Gastrocnemius medialis (tissue), 4 donors: Measurements from ENCODE around the gene GTF2H1. TPM values are rescaled to one million over a fixed set of nuclear protein-coding genes. Genes with fewer than 3 reads are reported as not detected.

Experiments used
- ATAC-seq, 2 donors: fragments of 150-250 bp; one replicate each; pipeline ENCODE4 v1.9.1; 2016
- DNase-seq, 2 donors: peaks; one replicate each; pipeline ENCODE4 v3.0.0-alpha.2; 2019
- H3K27ac ChIP-seq, 4 donors: fragments of 200-600 bp; sonication (generic); 1 replicate in 1 of 4; 2 replicates in 3 of 4; pipeline ENCODE4 v1.5.1; 2016 to 2018; ENCODE audit warnings: mild to moderate bottlenecking in 2 of 4, moderate library complexity in 1 of 4
- H3K27me3 ChIP-seq, 3 donors: fragments of 200-600 bp; sonication (generic) in 2 of 3; 1 replicate in 1 of 3; 2 replicates in 2 of 3; pipeline versions ENCODE4 v1.5.1 to v1.6.0; 2016 to 2019; ENCODE audit warnings: mild to moderate bottlenecking in 1 of 3, moderate library complexity in 1 of 3
- H3K36me3 ChIP-seq, 2 donors: fragments of 200-600 bp; sonication (generic) in 1 of 2; one replicate each; pipeline ENCODE4 v1.5.1; 2017 to 2018
- H3K4me1 ChIP-seq, 2 donors: fragments of 200-600 bp; sonication (generic) in 1 of 2; one replicate each; pipeline ENCODE4 v1.5.1; 2016 to 2017; ENCODE audit warnings: mild to moderate bottlenecking in 2 of 2
- H3K4me3 ChIP-seq, 4 donors: fragments of 200-600 bp; sonication (generic) in 3 of 4; 1 replicate in 1 of 4; 2 replicates in 3 of 4; pipeline ENCODE4 v1.5.1; 2016 to 2019; ENCODE audit warnings: mild to moderate bottlenecking in 2 of 4
- H3K9me3 ChIP-seq, 3 donors: fragments of 200-600 bp; sonication (generic) in 2 of 3; 1 replicate in 1 of 3; 2 replicates in 2 of 3; pipeline ENCODE4 v1.5.1; 2016 to 2019
- POLR2A ChIP-seq, 2 donors: fragments of 450-650 bp; IDR thresholded peaks; one replicate each; pipeline ENCODE4 v1.6.1; 2017; ENCODE audit warnings: antibody characterized with exemption in 2 of 2, mild to moderate bottlenecking in 2 of 2, moderate library complexity in 2 of 2
- in situ Hi-C, 4 donors: fragments of 200-750 bp; cut with MboI; loops; one replicate each; pipeline versions ENCODE4 v1.15.0 to v1.8.0; 2017; ENCODE audit warnings: low sequenced_read_pairs in 4 of 4
- intact Hi-C: fragments of 100-400 bp; cut with DNase I; formaldehyde crosslinking; loops from one replicate; pipeline ENCODE4 v1.15.1; 2023; ENCODE audit warnings: low total_unique reads
- total RNA-seq, 4 donors: library from RNA; depleted of rRNA; stranded (reverse); fragments of >200 nt; gene quantifications; one replicate each; pipeline versions ENCODE4 v1.1.0 to v1.2.3, GENCODE V29; 2016
- TF ChIP-seq, protein P1 (sequence below), 5 experiments: fragments of 450-650 bp in 3 of 5; fragments of 200-600 bp in 2 of 5; sonication (generic) in 2 of 5; IDR thresholded peaks in 4 of 5; conservative IDR thresholded peaks in 1 of 5; 1 replicate in 4 of 5; 2 replicates in 1 of 5; pipeline ENCODE4 v1.5.1; 2016 to 2019; ENCODE audit warnings: antibody characterized with exemption in 5 of 5, mild to moderate bottlenecking in 3 of 5, moderate library complexity in 3 of 5

Gene GTF2H1
- total RNA-seq, 4 donors from 2014 or later, result 30.9 to 45.6 (median 33.2) TPM

DNA sequence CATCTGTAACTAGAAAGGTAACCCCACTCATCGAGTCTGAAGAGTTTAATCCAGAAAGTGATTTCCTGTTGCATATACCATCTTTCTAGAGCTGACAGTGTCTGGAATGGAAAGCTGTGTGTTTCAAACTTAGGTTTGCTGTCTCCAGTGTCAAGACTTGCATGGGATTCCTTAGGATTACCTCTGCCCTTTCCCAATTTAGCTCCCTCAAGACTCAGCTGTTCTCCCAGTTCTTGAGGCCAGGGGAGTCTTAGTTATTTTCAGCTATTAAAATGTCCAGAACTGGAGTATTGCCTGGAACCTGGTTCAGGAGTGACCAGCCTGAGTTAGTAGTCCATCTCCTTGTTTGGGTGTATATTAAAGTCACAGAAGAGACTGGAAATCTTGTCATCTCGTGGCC, 47.0 kb downstream of the GTF2H1 start:
- DNase-seq, result peak in 1 of 2 donors; percentile 27
- TF ChIP-seq, protein P1, sequence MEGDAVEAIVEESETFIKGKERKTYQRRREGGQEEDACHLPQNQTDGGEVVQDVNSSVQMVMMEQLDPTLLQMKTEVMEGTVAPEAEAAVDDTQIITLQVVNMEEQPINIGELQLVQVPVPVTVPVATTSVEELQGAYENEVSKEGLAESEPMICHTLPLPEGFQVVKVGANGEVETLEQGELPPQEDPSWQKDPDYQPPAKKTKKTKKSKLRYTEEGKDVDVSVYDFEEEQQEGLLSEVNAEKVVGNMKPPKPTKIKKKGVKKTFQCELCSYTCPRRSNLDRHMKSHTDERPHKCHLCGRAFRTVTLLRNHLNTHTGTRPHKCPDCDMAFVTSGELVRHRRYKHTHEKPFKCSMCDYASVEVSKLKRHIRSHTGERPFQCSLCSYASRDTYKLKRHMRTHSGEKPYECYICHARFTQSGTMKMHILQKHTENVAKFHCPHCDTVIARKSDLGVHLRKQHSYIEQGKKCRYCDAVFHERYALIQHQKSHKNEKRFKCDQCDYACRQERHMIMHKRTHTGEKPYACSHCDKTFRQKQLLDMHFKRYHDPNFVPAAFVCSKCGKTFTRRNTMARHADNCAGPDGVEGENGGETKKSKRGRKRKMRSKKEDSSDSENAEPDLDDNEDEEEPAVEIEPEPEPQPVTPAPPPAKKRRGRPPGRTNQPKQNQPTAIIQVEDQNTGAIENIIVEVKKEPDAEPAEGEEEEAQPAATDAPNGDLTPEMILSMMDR (IDR thresholded peaks at IDR 0.05 in 4 of 5, conservative IDR thresholded peaks at IDR 0.05 in 1 of 5), result no peak
- no peak for TF ChIP-seq POLR2A (IDR thresholded peaks at IDR 0.05)
- peak overlapping the region in 3 of 4 donors; percentile 28 to 83 (median 33) for H3K27ac ChIP-seq
- no peak overlapping the region for H3K4me3 ChIP-seq
- in situ Hi-C loops, result no loop called here
- H3K9me3 ChIP-seq, result no peaks in the 10 kb centered on the region
- no peaks in the 10 kb centered on the region for H3K27me3 ChIP-seq
- H3K36me3 ChIP-seq, result peaks cover 0 to 31% of the 10 kb centered on the region in 2 donors
- ATAC-seq, result peak; percentile 80 to 96
- no peaks in the 10 kb centered on the region for H3K4me1 ChIP-seq
- intact Hi-C loops, result no loop called here

DNA sequence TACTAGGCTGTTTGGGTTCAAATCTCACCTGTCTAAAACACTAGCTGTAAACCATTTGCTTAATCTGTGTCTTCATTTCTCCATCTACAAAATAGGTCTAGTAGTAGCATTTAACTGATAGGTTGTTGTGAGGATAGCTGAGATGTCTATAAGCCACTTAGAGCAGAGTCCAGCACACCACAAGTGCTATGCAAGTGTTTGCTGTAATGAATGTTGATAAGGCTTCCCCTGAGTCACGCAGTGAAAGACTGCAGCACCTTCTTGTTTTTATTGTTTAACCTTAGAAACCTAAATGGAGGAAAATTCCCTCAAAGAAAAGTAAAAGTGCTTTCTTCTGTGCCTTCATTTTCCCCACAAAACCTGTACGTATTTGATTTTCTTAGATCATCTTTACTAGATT, 48.9 kb downstream of the GTF2H1 start:
- H3K4me1 ChIP-seq, result no peaks in the 10 kb centered on the region
- intact Hi-C loops, result no loop called here
- no peaks in the 10 kb centered on the region for H3K9me3 ChIP-seq
- H3K36me3 ChIP-seq, result peaks cover 0 to 12% of the 10 kb centered on the region in 2 donors
- ATAC-seq, result no peak
- in situ Hi-C loops, result no loop called here
- no peak for DNase-seq
- peak overlapping the region in 1 of 4 donors; percentile 31 for H3K27ac ChIP-seq
- no peak for TF ChIP-seq POLR2A (IDR thresholded peaks at IDR 0.05)
- TF ChIP-seq, protein P1 (IDR thresholded peaks at IDR 0.05 in 4 of 5, conservative IDR thresholded peaks at IDR 0.05 in 1 of 5), result no peak
- no peak overlapping the region for H3K4me3 ChIP-seq
- no peaks in the 10 kb centered on the region for H3K27me3 ChIP-seq

DNA sequence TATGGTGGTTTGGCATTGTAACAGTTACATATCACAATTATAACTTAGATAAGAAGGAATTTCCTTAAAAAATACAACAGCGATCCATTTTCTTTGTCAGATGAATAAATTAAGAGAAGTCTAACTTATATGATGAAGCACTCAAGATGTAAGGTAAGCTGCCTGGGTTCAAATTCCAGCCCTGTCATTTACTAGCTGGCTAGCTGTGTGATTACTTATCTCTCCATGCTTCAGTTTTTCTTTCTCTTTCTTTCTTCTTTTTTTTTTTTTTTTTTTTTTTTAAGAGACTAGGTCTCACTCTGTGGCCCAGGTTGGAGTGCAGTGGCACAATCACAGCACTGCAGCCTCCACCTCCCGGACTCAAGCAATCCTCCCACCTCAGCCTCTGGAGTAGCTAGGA, 49.8 kb downstream of the GTF2H1 start:
- Histone ChIP-seq H3K36me3 (peaks cover 0 to 3% of the 10 kb centered on the region in 2 donors), H3K4me1 (no peaks in the 10 kb centered on the region), H3K27me3 (no peaks in the 10 kb centered on the region), H3K9me3 (no peaks in the 10 kb centered on the region), H3K4me3 (no peak overlapping the region), H3K27ac (peak overlapping the region in 1 of 4 donors; percentile 19)
- ATAC-seq, result no peak
- in situ Hi-C loops, result no loop called here
- TF ChIP-seq, protein P1 (IDR thresholded peaks at IDR 0.05 in 4 of 5, conservative IDR thresholded peaks at IDR 0.05 in 1 of 5), result no peak
- TF ChIP-seq POLR2A (IDR thresholded peaks at IDR 0.05), result no peak
- intact Hi-C loops, result no loop called here
- no peak for DNase-seq

DNA sequence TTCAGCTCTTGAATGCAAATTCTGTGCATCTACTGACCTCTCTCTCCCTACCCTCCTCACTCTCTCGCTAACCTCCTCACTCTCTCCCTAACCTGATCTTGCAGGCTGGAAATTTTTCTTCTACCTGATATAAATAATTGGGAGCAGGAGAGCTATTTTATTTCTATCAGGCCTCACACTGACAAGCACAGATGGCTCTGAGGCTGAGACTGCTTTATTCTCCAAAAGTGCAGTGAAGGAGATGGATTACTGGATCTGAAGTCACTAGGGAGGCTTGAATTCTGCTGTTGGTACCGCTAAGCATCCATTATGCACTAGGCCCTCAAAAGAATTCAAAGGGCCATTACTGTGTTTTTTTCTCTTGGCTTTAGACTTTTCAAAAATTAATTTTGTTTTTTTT, 52.6 kb downstream of the GTF2H1 start:
- intact Hi-C loops (no loop called here), in situ Hi-C loops (no loop called here)
- DNase-seq (no peak), ATAC-seq (no peak)
- H3K4me3 ChIP-seq, result no peak overlapping the region
- no peaks in the 10 kb centered on the region for H3K27me3 ChIP-seq
- no peaks in the 10 kb centered on the region for H3K36me3 ChIP-seq
- H3K4me1 ChIP-seq, result no peaks in the 10 kb centered on the region
- no peaks in the 10 kb centered on the region for H3K9me3 ChIP-seq
- no peak overlapping the region for H3K27ac ChIP-seq
- TF ChIP-seq POLR2A (IDR thresholded peaks at IDR 0.05), result no peak
- TF ChIP-seq, protein P1 (IDR thresholded peaks at IDR 0.05 in 4 of 5, conservative IDR thresholded peaks at IDR 0.05 in 1 of 5), result no peak

DNA sequence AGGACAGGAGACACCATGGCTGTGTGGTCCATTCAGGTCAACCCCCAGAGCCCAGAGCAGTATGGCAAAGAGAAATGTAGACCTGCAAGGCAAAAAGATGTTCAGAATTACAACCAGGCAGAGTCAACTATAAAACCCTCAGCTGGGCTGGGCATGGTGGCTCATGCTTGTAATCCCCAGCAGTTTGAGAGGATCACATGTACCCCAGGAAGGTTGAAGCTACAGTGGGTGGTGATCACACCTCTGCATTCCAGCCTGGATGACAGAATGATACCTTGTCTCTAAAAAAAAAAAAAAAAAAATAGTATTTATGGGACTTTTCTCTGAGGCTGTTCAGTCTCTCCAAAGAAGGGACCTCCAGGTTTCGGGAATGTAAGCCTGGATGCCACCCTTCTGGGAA, 53.6 kb downstream of the GTF2H1 start:
- Histone ChIP-seq H3K9me3 (no peaks in the 10 kb centered on the region), H3K4me3 (no peak overlapping the region), H3K36me3 (no peaks in the 10 kb centered on the region), H3K27me3 (no peaks in the 10 kb centered on the region), H3K4me1 (no peaks in the 10 kb centered on the region), H3K27ac (no peak overlapping the region)
- intact Hi-C loops, result no loop called here
- DNase-seq (no peak), ATAC-seq (no peak)
- TF ChIP-seq, protein P1 (IDR thresholded peaks at IDR 0.05 in 4 of 5, conservative IDR thresholded peaks at IDR 0.05 in 1 of 5), result no peak
- no peak for TF ChIP-seq POLR2A (IDR thresholded peaks at IDR 0.05)
- in situ Hi-C loops, result no loop called here
